Measurements from ENCODE around the gene FHAD1.

Gene FHAD1

DNA sequence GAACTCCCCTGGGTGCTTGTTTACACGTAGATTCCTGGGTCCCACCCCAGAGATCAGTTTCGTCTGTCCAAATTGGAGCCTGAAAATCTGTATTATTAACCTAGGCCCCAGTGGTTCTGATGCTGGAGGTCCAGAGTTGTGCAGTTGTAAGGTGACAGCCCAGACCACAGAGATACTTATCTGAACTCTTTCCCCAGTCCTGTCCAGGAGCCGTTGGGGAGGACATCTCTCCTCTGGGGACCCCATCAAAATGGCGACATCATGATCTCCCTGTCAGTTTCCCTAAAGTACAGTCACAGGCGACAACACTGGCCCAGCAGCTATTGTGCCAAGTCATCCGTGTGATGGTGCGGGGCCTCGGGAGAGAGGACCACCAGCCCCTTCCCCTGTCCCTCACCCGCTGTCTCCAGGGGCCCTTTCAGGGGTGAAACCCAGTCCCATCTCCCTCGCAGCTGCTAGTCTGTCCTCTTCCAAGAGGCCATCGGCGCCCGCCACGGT, 161.9 kb downstream of the FHAD1 start:
- no peak for DNase-seq (ENCODE audit: low read depth)
- H3K4me3 ChIP-seq (ENCODE audit: low read depth, low read length): peak overlapping the region; percentile 65
- TF ChIP-seq, protein P1, sequence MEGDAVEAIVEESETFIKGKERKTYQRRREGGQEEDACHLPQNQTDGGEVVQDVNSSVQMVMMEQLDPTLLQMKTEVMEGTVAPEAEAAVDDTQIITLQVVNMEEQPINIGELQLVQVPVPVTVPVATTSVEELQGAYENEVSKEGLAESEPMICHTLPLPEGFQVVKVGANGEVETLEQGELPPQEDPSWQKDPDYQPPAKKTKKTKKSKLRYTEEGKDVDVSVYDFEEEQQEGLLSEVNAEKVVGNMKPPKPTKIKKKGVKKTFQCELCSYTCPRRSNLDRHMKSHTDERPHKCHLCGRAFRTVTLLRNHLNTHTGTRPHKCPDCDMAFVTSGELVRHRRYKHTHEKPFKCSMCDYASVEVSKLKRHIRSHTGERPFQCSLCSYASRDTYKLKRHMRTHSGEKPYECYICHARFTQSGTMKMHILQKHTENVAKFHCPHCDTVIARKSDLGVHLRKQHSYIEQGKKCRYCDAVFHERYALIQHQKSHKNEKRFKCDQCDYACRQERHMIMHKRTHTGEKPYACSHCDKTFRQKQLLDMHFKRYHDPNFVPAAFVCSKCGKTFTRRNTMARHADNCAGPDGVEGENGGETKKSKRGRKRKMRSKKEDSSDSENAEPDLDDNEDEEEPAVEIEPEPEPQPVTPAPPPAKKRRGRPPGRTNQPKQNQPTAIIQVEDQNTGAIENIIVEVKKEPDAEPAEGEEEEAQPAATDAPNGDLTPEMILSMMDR (IDR thresholded peaks at IDR 0.05; ENCODE audit: control insufficient read depth, extremely low read depth, insufficient read depth): no peak

GRCh38 chr1:15409388-15410222, 162.6 kb downstream of the FHAD1 start, which contains the start of gene EFHD2:
TSS of gene EFHD2 (plus strand) at chr1:15409888. CDS start at chr1:15409972, 84 bp downstream.
- TF ChIP-seq, protein P1 (IDR thresholded peaks at IDR 0.05; ENCODE audit: control insufficient read depth, extremely low read depth, insufficient read depth): no peak
- peak within 1 kb of the TSS; percentile 65 for H3K4me3 ChIP-seq (ENCODE audit: low read depth, low read length)
- DNase-seq (ENCODE audit: low read depth): no peak

DNA sequence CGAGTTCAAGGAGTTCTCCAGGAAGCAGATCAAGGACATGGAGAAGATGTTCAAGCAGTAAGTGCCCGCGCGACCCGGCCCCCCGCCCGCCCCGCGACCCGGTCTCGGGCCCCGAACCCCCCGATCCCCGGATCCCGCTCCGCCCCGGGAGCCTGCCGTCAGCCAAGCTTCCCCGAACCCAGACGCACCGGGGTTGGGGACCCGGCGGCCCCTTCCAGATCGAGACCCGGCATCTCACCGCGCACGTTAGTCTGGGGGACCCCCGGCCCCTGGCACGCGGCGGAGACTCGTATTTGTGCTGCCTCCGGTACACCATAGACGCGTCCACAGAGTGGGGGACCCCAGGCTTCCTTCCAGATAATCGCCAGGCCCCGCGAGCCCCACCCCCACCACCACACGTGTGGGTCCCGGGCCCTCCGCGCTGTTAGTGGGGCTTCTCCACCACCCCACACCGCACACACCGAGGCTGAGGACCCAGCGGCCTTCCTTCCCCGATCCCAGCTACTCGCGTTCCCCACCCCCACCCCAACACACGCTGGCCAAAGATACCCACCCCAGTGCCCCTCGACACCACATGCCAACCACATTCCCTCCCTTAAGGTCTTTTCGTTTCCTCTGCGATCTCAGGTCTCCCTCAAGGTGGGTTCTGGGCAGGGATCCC, 163.3 kb downstream of the FHAD1 start:
- TF ChIP-seq, protein P1 (IDR thresholded peaks at IDR 0.05; ENCODE audit: control insufficient read depth, extremely low read depth, insufficient read depth): no peak
- H3K4me3 ChIP-seq (ENCODE audit: low read depth, low read length): peak overlapping the region; percentile 65
- no peak for DNase-seq (ENCODE audit: low read depth)

GRCh38 chr1:15410884-15411245, 163.8 kb downstream of the FHAD1 start:
- peak overlapping the region; percentile 65 for H3K4me3 ChIP-seq (ENCODE audit: low read depth, low read length)
- DNase-seq (ENCODE audit: low read depth): no peak
- TF ChIP-seq, protein P1 (IDR thresholded peaks at IDR 0.05; ENCODE audit: control insufficient read depth, extremely low read depth, insufficient read depth): no peak

- no peak for DNase-seq (ENCODE audit: low read depth)
- TF ChIP-seq, protein P1 (IDR thresholded peaks at IDR 0.05; ENCODE audit: control insufficient read depth, extremely low read depth, insufficient read depth): no peak
- H3K4me3 ChIP-seq (ENCODE audit: low read depth, low read length): no peak overlapping the region
Measured at GRCh38 chr1:15411593-15412137, 164.6 kb downstream of the FHAD1 start.

GRCh38 chr1:15412175-15412800, 165.3 kb downstream of the FHAD1 start:
- H3K4me3 ChIP-seq (ENCODE audit: low read depth, low read length): no peak overlapping the region
- DNase-seq (ENCODE audit: low read depth): no peak
- TF ChIP-seq, protein P1 (IDR thresholded peaks at IDR 0.05; ENCODE audit: control insufficient read depth, extremely low read depth, insufficient read depth): no peak
